Astrocyte (in vitro differentiated cells and primary cell): ENCODE results near the gene TMCO2. TPM values are rescaled to one million over a fixed set of nuclear protein-coding genes. Genes with fewer than 3 reads are reported as not detected.

Source experiments
- DNase-seq: peaks from one replicate; pipeline ENCODE4 v3.0.0-alpha.2; 2010; ENCODE audit warnings: low read depth
- FAIRE-seq: peaks from 2 replicates; lab custom pipeline; 2011; peaks lifted over from hg19 to GRCh38; lab: Jason Lieb, UNC
- H2AFZ ChIP-seq: 2 replicates; pipeline ENCODE4 v1.6.0; 2012; ENCODE audit warnings: low read depth, low read length, inconsistent platforms
- H3K27ac ChIP-seq: 2 replicates; pipeline ENCODE4 v1.5.1; 2011; ENCODE audit warnings: low read depth, low read length, inconsistent platforms
- H3K27me3 ChIP-seq: 2 replicates; pipeline ENCODE4 v1.6.0; 2011; ENCODE audit warnings: low read length, inconsistent platforms; ENCODE audit not compliant: insufficient read depth
- H3K36me3 ChIP-seq: 2 replicates; pipeline ENCODE4 v1.5.1; 2011; ENCODE audit warnings: low read length, inconsistent platforms; ENCODE audit not compliant: insufficient read depth
- H3K4me1 ChIP-seq: 2 replicates; pipeline ENCODE4 v1.5.1; 2011; ENCODE audit warnings: low read length, inconsistent platforms; ENCODE audit not compliant: insufficient read depth
- H3K4me2 ChIP-seq: 2 replicates; pipeline ENCODE4 v1.6.0; 2012; ENCODE audit warnings: low read length, inconsistent platforms
- H3K4me3 ChIP-seq: 2 replicates; pipeline ENCODE4 v1.5.1; 2011; ENCODE audit warnings: low read depth, mild to moderate bottlenecking, low read length, inconsistent platforms; ENCODE audit not compliant: insufficient read depth
- H3K79me2 ChIP-seq: 2 replicates; pipeline ENCODE4 v1.6.0; 2012; ENCODE audit warnings: mild to moderate bottlenecking, low read length, inconsistent platforms; ENCODE audit not compliant: insufficient read depth
- H3K9ac ChIP-seq: 2 replicates; pipeline ENCODE4 v1.6.0; 2012; ENCODE audit warnings: mild to moderate bottlenecking, low read length, inconsistent platforms
- H3K9me3 ChIP-seq: 2 replicates; pipeline ENCODE4 v1.5.1; 2012; ENCODE audit warnings: low read depth, mild to moderate bottlenecking, low read length, inconsistent platforms; ENCODE audit not compliant: insufficient read depth
- H4K20me1 ChIP-seq: 2 replicates; pipeline ENCODE4 v1.6.0; 2012; ENCODE audit warnings: low read length, inconsistent platforms; ENCODE audit not compliant: insufficient read depth
- H3K27ac Mint-ChIP-seq: one replicate; pipeline ENCODE4 v1.8.0; 2021; ENCODE audit warnings: mild to moderate bottlenecking, mixed read lengths; ENCODE audit not compliant: unreplicated experiment
- H3K27me3 Mint-ChIP-seq: one replicate; pipeline ENCODE4 v1.8.0; 2021; ENCODE audit warnings: low read depth, mixed read lengths; ENCODE audit not compliant: unreplicated experiment
- H3K36me3 Mint-ChIP-seq: one replicate; pipeline ENCODE4 v1.8.0; 2021; ENCODE audit warnings: low read depth, mixed read lengths; ENCODE audit not compliant: unreplicated experiment
- H3K4me1 Mint-ChIP-seq: one replicate; pipeline ENCODE4 v1.8.0; 2021; ENCODE audit warnings: low read depth, mixed read lengths; ENCODE audit not compliant: unreplicated experiment
- H3K4me3 Mint-ChIP-seq: one replicate; pipeline ENCODE4 v1.8.0; 2021; ENCODE audit warnings: mild to moderate bottlenecking, moderate library complexity, mixed read lengths; ENCODE audit not compliant: unreplicated experiment
- H3K9me3 Mint-ChIP-seq: one replicate; pipeline ENCODE4 v1.8.0; 2021; ENCODE audit warnings: mild to moderate bottlenecking, mixed read lengths; ENCODE audit not compliant: unreplicated experiment
- EZH2 ChIP-seq: IDR thresholded peaks from 2 replicates; pipeline ENCODE4 v1.6.1; 2012; ENCODE audit warnings: mild to moderate bottlenecking, low read length, inconsistent platforms; ENCODE audit not compliant: insufficient read depth
- total RNA-seq: library from RNA; stranded (reverse); gene quantifications from 2 replicates; pipeline ENCODE4 v1.2.1, GENCODE V29; 2021
- TF ChIP-seq, protein P1 (sequence below): IDR thresholded peaks from 2 replicates; pipeline ENCODE4 v1.5.1; 2011; ENCODE audit warnings: low read depth, mild to moderate bottlenecking, inconsistent platforms, low read length, moderate library complexity; ENCODE audit not compliant: insufficient read depth

The TMCO2 gene
- total RNA-seq, 1 donor from 2014 or later: not detected

DNA sequence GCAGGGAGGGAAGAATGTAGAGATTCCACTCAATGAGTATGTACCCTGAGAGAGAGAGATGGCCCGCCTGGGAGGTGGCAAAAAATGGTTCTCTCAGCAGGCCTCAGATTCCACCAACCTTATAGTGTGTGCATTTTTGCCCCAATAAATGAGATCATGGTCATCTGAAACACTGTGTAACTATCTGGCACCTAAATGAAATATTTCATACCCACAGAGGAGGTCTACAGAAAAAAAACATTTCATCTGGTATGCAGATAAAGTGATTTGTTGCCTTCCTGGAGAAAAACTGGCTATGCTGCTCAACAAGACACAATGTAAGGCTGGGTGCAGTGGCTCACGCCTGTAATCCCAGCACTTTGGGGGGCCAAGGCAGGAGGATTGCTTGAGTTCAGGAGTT lies 4.9 kb downstream of the TMCO2 start:
- Histone ChIP-seq H3K4me2 (no peak overlapping the region), H3K27ac (no peak overlapping the region), H3K9ac (no peak overlapping the region), H3K4me3 (no peak overlapping the region), H3K36me3 (no peaks in the 10 kb centered on the region), H3K79me2 (peaks cover 23% of the 10 kb centered on the region), H3K27me3 (no peaks in the 10 kb centered on the region), H3K9me3 (no peaks in the 10 kb centered on the region), H3K4me1 (peaks cover 10% of the 10 kb centered on the region), H4K20me1 (no peaks in the 10 kb centered on the region), H2AFZ (no peak overlapping the region)
- Mint-ChIP-seq H3K36me3 (peaks cover 5% of the 10 kb centered on the region), H3K4me1 (peaks cover 10% of the 10 kb centered on the region), H3K27me3 (no peaks in the 10 kb centered on the region), H3K27ac (no peak overlapping the region), H3K9me3 (no peaks in the 10 kb centered on the region), H3K4me3 (no peak overlapping the region)
- no peak for TF ChIP-seq EZH2
- TF ChIP-seq, protein P1, sequence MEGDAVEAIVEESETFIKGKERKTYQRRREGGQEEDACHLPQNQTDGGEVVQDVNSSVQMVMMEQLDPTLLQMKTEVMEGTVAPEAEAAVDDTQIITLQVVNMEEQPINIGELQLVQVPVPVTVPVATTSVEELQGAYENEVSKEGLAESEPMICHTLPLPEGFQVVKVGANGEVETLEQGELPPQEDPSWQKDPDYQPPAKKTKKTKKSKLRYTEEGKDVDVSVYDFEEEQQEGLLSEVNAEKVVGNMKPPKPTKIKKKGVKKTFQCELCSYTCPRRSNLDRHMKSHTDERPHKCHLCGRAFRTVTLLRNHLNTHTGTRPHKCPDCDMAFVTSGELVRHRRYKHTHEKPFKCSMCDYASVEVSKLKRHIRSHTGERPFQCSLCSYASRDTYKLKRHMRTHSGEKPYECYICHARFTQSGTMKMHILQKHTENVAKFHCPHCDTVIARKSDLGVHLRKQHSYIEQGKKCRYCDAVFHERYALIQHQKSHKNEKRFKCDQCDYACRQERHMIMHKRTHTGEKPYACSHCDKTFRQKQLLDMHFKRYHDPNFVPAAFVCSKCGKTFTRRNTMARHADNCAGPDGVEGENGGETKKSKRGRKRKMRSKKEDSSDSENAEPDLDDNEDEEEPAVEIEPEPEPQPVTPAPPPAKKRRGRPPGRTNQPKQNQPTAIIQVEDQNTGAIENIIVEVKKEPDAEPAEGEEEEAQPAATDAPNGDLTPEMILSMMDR: no peak
- DNase-seq (peak; percentile 54), FAIRE-seq (no peak)

- H3K79me2 ChIP-seq: peaks cover 45% of the 10 kb centered on the region
These were observed 7.5 kb downstream of the TMCO2 start for GRCh38 chr1:40255231-40255630.

More at GRCh38 chr1:40255231-40255630, 7.5 kb downstream of the TMCO2 start:
- H3K36me3 ChIP-seq: peaks cover under 1% of the 10 kb centered on the region
- no peak overlapping the region for H3K4me3 ChIP-seq
- Mint-ChIP-seq H3K4me3 (peak overlapping the region; percentile 10), H3K9me3 (no peaks in the 10 kb centered on the region), H3K36me3 (peaks cover 5% of the 10 kb centered on the region), H3K4me1 (peaks cover 16% of the 10 kb centered on the region), H3K27ac (no peak overlapping the region), H3K27me3 (no peaks in the 10 kb centered on the region)
- no peak overlapping the region for H2AFZ ChIP-seq
- H3K27me3 ChIP-seq: no peaks in the 10 kb centered on the region
- no peak overlapping the region for H3K4me2 ChIP-seq
- no peaks in the 10 kb centered on the region for H3K9me3 ChIP-seq
- no peak overlapping the region for H3K27ac ChIP-seq
- no peak for TF ChIP-seq EZH2
- TF ChIP-seq, protein P1: no peak
- FAIRE-seq (no peak), DNase-seq (no peak)
- no peak overlapping the region for H3K9ac ChIP-seq
- peaks cover 10% of the 10 kb centered on the region for H3K4me1 ChIP-seq
- H4K20me1 ChIP-seq: peaks cover 2% of the 10 kb centered on the region
